ENCODE data around the gene TMEM243.
"Not testable (repeated sequence)": the region's sequence is repeated elsewhere in the genome, so short reads cannot be mapped to it uniquely, and the experiment has no call there.

Gene TMEM243, protein sequence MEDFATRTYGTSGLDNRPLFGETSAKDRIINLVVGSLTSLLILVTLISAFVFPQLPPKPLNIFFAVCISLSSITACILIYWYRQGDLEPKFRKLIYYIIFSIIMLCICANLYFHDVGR

DNA sequence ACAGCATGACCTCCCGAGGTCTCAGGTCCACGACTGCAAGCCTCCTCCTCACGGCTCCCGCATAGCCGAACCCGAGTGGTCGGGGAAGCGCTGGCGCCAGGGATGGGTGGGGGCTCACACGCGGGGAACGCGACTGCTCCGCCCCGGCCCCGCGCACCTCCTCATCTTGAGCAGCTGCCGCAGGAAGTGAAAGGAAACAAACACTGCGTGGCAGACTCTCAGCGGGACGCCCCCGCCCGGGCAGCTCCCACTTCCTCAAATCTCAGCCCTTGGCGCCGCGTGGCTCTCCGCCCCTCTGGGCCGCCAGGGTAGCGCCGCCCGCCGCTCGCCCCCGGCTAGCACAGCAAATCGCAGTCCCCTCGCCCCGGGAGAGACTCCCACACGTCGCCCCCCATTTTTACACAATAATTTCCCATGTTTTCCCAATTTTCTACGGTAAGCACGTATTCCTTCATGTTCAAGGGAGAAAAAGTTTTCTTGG is at the start of gene TMEM243:
TSS of gene TMEM243 (minus strand) at position 188 of the 481 bp plus-strand sequence. CDS start 229 bp downstream, outside the sequence.
- DNase-seq (ENCODE audit: low read depth, low spot score) = no peak
- POLR2A ChIA-PET = interaction anchor here (0.6 to 2.3 kb wide), 3 partner anchors 66 to 160 kb away, joined by 3 to 21 read pairs (median 5); partner anchors contain the start of genes DMTF1 and ELAPOR2
- TF ChIP-seq CTCF (IDR thresholded peaks at IDR 0.05; ENCODE audit: insufficient read depth, low read length, missing control alignments) = peak; percentile 32
- peak within 1 kb of the TSS; percentile 93 for H3K4me3 ChIP-seq (ENCODE audit: low read depth, low read length)
- CTCF ChIA-PET = interaction anchor here (0.9 to 5.4 kb wide), 6 partner anchors 11 to 196 kb away, joined by 3 to 26 read pairs (median 4); no protein-coding TSS in a partner anchor

GRCh38 chr7:87267239-87267900 is 47.8 kb upstream of the TMEM243 start:
- DNase-seq (ENCODE audit: low read depth, low spot score) = no peak
- no peak for TF ChIP-seq CTCF (IDR thresholded peaks at IDR 0.05; ENCODE audit: insufficient read depth, low read length, missing control alignments)
- ChIA-PET CTCF (no interaction called here), POLR2A (no interaction called here)
- no peak overlapping the region for H3K4me3 ChIP-seq (ENCODE audit: low read depth, low read length)

- ChIA-PET POLR2A (no interaction called here), CTCF (no interaction called here)
- DNase-seq (ENCODE audit: low read depth, low spot score) = no peak
- TF ChIP-seq CTCF (IDR thresholded peaks at IDR 0.05; ENCODE audit: insufficient read depth, low read length, missing control alignments) = no peak
- H3K4me3 ChIP-seq (ENCODE audit: low read depth, low read length) = no peak overlapping the region
These were observed 44.0 kb upstream of the TMEM243 start for GRCh38 chr7:87263537-87263936.

- POLR2A ChIA-PET = no interaction called here
- no peak for TF ChIP-seq CTCF (IDR thresholded peaks at IDR 0.05; ENCODE audit: insufficient read depth, low read length, missing control alignments)
- H3K4me3 ChIP-seq (ENCODE audit: low read depth, low read length) = no peak overlapping the region
- no peak for DNase-seq (ENCODE audit: low read depth, low spot score)
- CTCF ChIA-PET = interaction anchor here (2.3 kb wide), 1 partner anchor 17 kb away, joined by 9 read pairs; no protein-coding TSS in a partner anchor
These were observed 34.1 kb upstream of the TMEM243 start for GRCh38 chr7:87253589-87254087.

GRCh38 chr7:87245671-87246070 is 26.1 kb upstream of the TMEM243 start:
- POLR2A ChIA-PET; CTCF ChIA-PET; H3K4me3 ChIP-seq (ENCODE audit: low read depth, low read length); DNase-seq (ENCODE audit: low read depth, low spot score): not testable (repeated sequence)

GRCh38 chr7:87238464-87239051 is 19.0 kb upstream of the TMEM243 start:
- H3K4me3 ChIP-seq (ENCODE audit: low read depth, low read length); DNase-seq (ENCODE audit: low read depth, low spot score); POLR2A ChIA-PET: not testable (repeated sequence)
- CTCF ChIA-PET = interaction anchor here (3.2 kb wide), 1 partner anchor 18 kb away, joined by 26 read pairs; the partner anchor contains the start of gene TMEM243

- peak; percentile 58 for DNase-seq (ENCODE audit: low read depth, low spot score)
- CTCF ChIA-PET = interaction anchor here (1.1 kb wide), 1 partner anchor 307 kb away, joined by 4 read pairs; no protein-coding TSS in a partner anchor
- POLR2A ChIA-PET = interaction anchor here (1.5 kb wide), 1 partner anchor 14 kb away, joined by 4 read pairs; no protein-coding TSS in a partner anchor
- no peak overlapping the region for H3K4me3 ChIP-seq (ENCODE audit: low read depth, low read length)
- TF ChIP-seq CTCF (IDR thresholded peaks at IDR 0.05; ENCODE audit: insufficient read depth, low read length, missing control alignments) = no peak
These were observed 15.4 kb upstream of the TMEM243 start for GRCh38 chr7:87234949-87235348.
